ENCODE measurements around the gene FLNC.

FLNC gene

GRCh38 chr7:128799451-128799850, 30.8 kb upstream of the FLNC start:
- H3K4me3 ChIP-seq (ENCODE audit: low read depth, low read length): no peak overlapping the region
- no peak for DNase-seq
- H3K27ac ChIP-seq: no peak overlapping the region
- TF ChIP-seq CTCF (IDR thresholded peaks at IDR 0.05; ENCODE audit: low read depth, low read length, missing control alignments): no peak
- H3K36me3 ChIP-seq (replicated peaks): no peaks in the 10 kb centered on the region
- H3K27me3 ChIP-seq (replicated peaks): no peaks in the 10 kb centered on the region
- in situ Hi-C loops (cut with HindIII; ENCODE audit: low pct_ligation_motif_present, low sequenced_read_pairs): no loop called here

- in situ Hi-C loops (cut with HindIII; ENCODE audit: low pct_ligation_motif_present, low sequenced_read_pairs): no loop called here
- Histone ChIP-seq H3K27ac (no peak overlapping the region), H3K4me3 (ENCODE audit: low read depth, low read length) (no peak overlapping the region), H3K27me3 (replicated peaks) (no peaks in the 10 kb centered on the region), H3K36me3 (replicated peaks) (no peaks in the 10 kb centered on the region)
- no peak for DNase-seq
- TF ChIP-seq CTCF (IDR thresholded peaks at IDR 0.05; ENCODE audit: low read depth, low read length, missing control alignments): no peak
Measured at GRCh38 chr7:128800567-128800966, 29.6 kb upstream of the FLNC start.

GRCh38 chr7:128801003-128801402, 29.2 kb upstream of the FLNC start:
- TF ChIP-seq CTCF (IDR thresholded peaks at IDR 0.05; ENCODE audit: low read depth, low read length, missing control alignments): no peak
- H3K36me3 ChIP-seq (replicated peaks): no peaks in the 10 kb centered on the region
- no peak overlapping the region for H3K27ac ChIP-seq
- no peak for DNase-seq
- no peak overlapping the region for H3K4me3 ChIP-seq (ENCODE audit: low read depth, low read length)
- H3K27me3 ChIP-seq (replicated peaks): no peaks in the 10 kb centered on the region
- in situ Hi-C loops (cut with HindIII; ENCODE audit: low pct_ligation_motif_present, low sequenced_read_pairs): no loop called here

- no peak for DNase-seq
- in situ Hi-C loops (cut with HindIII; ENCODE audit: low pct_ligation_motif_present, low sequenced_read_pairs): no loop called here
- Histone ChIP-seq H3K36me3 (replicated peaks) (no peaks in the 10 kb centered on the region), H3K27me3 (replicated peaks) (no peaks in the 10 kb centered on the region), H3K27ac (no peak overlapping the region), H3K4me3 (ENCODE audit: low read depth, low read length) (no peak overlapping the region)
- TF ChIP-seq CTCF (IDR thresholded peaks at IDR 0.05; ENCODE audit: low read depth, low read length, missing control alignments): no peak
Measured at GRCh38 chr7:128801667-128802418, 28.4 kb upstream of the FLNC start.

GRCh38 chr7:128804484-128804883, 25.7 kb upstream of the FLNC start:
- TF ChIP-seq CTCF (IDR thresholded peaks at IDR 0.05; ENCODE audit: low read depth, low read length, missing control alignments): no peak
- H3K4me3 ChIP-seq (ENCODE audit: low read depth, low read length): no peak overlapping the region
- H3K27me3 ChIP-seq (replicated peaks): no peaks in the 10 kb centered on the region
- H3K27ac ChIP-seq: no peak overlapping the region
- H3K36me3 ChIP-seq (replicated peaks): no peaks in the 10 kb centered on the region
- DNase-seq: no peak
- in situ Hi-C loops (cut with HindIII; ENCODE audit: low pct_ligation_motif_present, low sequenced_read_pairs): no loop called here

- H3K27me3 ChIP-seq (replicated peaks): no peaks in the 10 kb centered on the region
- H3K4me3 ChIP-seq (ENCODE audit: low read depth, low read length): no peak overlapping the region
- in situ Hi-C loops (cut with HindIII; ENCODE audit: low pct_ligation_motif_present, low sequenced_read_pairs): no loop called here
- TF ChIP-seq CTCF (IDR thresholded peaks at IDR 0.05; ENCODE audit: low read depth, low read length, missing control alignments): no peak
- H3K36me3 ChIP-seq (replicated peaks): no peaks in the 10 kb centered on the region
- H3K27ac ChIP-seq: no peak overlapping the region
- no peak for DNase-seq
Measured at GRCh38 chr7:128805225-128805624, 25.0 kb upstream of the FLNC start.
